Measurements from ENCODE around the gene POLK. TPM values are rescaled to one million over a fixed set of nuclear protein-coding genes. Genes with fewer than 3 reads are reported as not detected.

POLK gene
- total and polyA plus RNA-seq, 4 donors = 6.6 to 68.6 (median 18.5) TPM

DNA sequence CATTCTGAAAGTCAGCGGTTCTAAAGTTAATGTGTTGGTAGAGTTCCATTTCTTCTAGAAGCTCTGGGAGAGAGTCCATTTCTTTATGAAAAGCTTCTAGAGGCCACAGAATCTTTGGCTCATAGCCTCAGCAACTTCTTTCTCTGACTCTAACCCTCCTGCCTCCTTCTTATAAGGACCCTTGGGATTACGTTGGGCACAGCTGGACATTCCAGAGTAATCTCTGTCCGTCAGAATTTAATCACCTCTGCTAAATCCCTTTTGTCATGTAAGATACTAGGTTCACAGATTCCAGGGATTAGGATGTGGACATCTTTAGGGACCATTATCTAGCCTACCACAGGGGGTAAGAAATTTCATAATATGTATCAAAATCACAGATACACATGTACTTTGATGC is 77.0 kb downstream of the POLK start:
- DNase-seq (no peak), ATAC-seq (ENCODE audit: insufficient read depth, low FRiP score) (no peak)
- Histone ChIP-seq H3K4me3 (no peak overlapping the region), H3K36me3 (ENCODE audit: control insufficient read depth in 4 of 4, insufficient read depth in 4 of 4, low read length in 4 of 4) (peaks cover 4 to 10% (median 7%) of the 10 kb centered on the region in 4 donors), H3K4me1 (ENCODE audit: control insufficient read depth in 5 of 5, insufficient read depth in 5 of 5, low read length in 5 of 5) (peaks cover 0 to 1% (median 0%) of the 10 kb centered on the region in 5 donors), H3K9ac (ENCODE audit: insufficient read depth in 1 of 2, low read length in 2 of 2) (no peak overlapping the region), H3K27ac (ENCODE audit: low read depth in 1 of 2, low read length in 1 of 2) (no peak overlapping the region), H3K9me3 (ENCODE audit: control insufficient read depth in 4 of 4, insufficient read depth in 3 of 4, low read length in 3 of 4) (no peaks in the 10 kb centered on the region), H3K27me3 (ENCODE audit: control insufficient read depth in 3 of 3, insufficient read depth in 3 of 3, low read length in 2 of 3) (no peaks in the 10 kb centered on the region)
- TF ChIP-seq, protein P1, sequence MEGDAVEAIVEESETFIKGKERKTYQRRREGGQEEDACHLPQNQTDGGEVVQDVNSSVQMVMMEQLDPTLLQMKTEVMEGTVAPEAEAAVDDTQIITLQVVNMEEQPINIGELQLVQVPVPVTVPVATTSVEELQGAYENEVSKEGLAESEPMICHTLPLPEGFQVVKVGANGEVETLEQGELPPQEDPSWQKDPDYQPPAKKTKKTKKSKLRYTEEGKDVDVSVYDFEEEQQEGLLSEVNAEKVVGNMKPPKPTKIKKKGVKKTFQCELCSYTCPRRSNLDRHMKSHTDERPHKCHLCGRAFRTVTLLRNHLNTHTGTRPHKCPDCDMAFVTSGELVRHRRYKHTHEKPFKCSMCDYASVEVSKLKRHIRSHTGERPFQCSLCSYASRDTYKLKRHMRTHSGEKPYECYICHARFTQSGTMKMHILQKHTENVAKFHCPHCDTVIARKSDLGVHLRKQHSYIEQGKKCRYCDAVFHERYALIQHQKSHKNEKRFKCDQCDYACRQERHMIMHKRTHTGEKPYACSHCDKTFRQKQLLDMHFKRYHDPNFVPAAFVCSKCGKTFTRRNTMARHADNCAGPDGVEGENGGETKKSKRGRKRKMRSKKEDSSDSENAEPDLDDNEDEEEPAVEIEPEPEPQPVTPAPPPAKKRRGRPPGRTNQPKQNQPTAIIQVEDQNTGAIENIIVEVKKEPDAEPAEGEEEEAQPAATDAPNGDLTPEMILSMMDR (IDR thresholded peaks at IDR 0.05; ENCODE audit: control extremely low read depth, extremely low read depth) = no peak
- 84 to 98% methylated on average over 3 of the region's 3 CpGs for WGBS, 2 donors

DNA sequence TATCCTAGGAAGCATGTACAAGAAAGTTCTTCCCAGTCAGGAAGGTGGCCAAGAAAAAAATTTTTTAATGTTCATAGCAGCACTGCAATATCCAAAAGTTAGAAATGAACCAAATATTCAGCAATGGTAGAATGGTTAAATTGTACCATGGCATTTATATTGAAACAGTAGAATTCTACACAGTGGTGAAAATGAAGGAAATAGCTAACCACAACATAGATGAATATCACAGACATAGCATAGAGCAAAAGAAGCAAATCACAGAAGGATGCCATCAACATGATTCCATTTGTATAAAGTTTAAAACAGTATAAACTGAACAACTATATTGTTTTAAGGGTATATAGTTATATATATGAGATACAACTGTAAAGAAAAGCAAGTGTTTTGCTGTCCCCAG is 88.8 kb downstream of the POLK start:
- Histone ChIP-seq H3K27me3 (ENCODE audit: control insufficient read depth in 3 of 3, insufficient read depth in 3 of 3, low read length in 2 of 3) (no peaks in the 10 kb centered on the region), H3K4me3 (no peak overlapping the region), H3K4me1 (ENCODE audit: control insufficient read depth in 5 of 5, insufficient read depth in 5 of 5, low read length in 5 of 5) (peaks cover 0 to 20% (median 5%) of the 10 kb centered on the region in 5 donors), H3K27ac (ENCODE audit: low read depth in 1 of 2, low read length in 1 of 2) (no peak overlapping the region), H3K9me3 (ENCODE audit: control insufficient read depth in 4 of 4, insufficient read depth in 3 of 4, low read length in 3 of 4) (peaks cover 0 to 2% (median 0%) of the 10 kb centered on the region in 4 donors), H3K9ac (ENCODE audit: insufficient read depth in 1 of 2, low read length in 2 of 2) (no peak overlapping the region), H3K36me3 (ENCODE audit: control insufficient read depth in 4 of 4, insufficient read depth in 4 of 4, low read length in 4 of 4) (peaks cover 0 to 9% (median 4%) of the 10 kb centered on the region in 4 donors)
- no peak for ATAC-seq (ENCODE audit: insufficient read depth, low FRiP score)
- TF ChIP-seq, protein P1 (IDR thresholded peaks at IDR 0.05; ENCODE audit: control extremely low read depth, extremely low read depth) = no peak
- no peak for DNase-seq

GRCh38 chr5:75601567-75601966 is 89.9 kb downstream of the POLK start:
- peaks cover 0 to 2% (median 0%) of the 10 kb centered on the region in 4 donors for H3K9me3 ChIP-seq (ENCODE audit: control insufficient read depth in 4 of 4, insufficient read depth in 3 of 4, low read length in 3 of 4)
- peaks cover 0 to 6% (median 3%) of the 10 kb centered on the region in 4 donors for H3K36me3 ChIP-seq (ENCODE audit: control insufficient read depth in 4 of 4, insufficient read depth in 4 of 4, low read length in 4 of 4)
- no peak overlapping the region for H3K4me3 ChIP-seq
- H3K27me3 ChIP-seq (ENCODE audit: control insufficient read depth in 3 of 3, insufficient read depth in 3 of 3, low read length in 2 of 3) = no peaks in the 10 kb centered on the region
- peaks cover 0 to 20% (median 5%) of the 10 kb centered on the region in 5 donors for H3K4me1 ChIP-seq (ENCODE audit: control insufficient read depth in 5 of 5, insufficient read depth in 5 of 5, low read length in 5 of 5)
- 89 to 100% methylated on average over 1 of the region's 1 CpG for WGBS, 2 donors
- DNase-seq = no peak
- H3K27ac ChIP-seq (ENCODE audit: low read depth in 1 of 2, low read length in 1 of 2) = no peak overlapping the region
- no peak for ATAC-seq (ENCODE audit: insufficient read depth, low FRiP score)
- no peak overlapping the region for H3K9ac ChIP-seq (ENCODE audit: insufficient read depth in 1 of 2, low read length in 2 of 2)
- TF ChIP-seq, protein P1 (IDR thresholded peaks at IDR 0.05; ENCODE audit: control extremely low read depth, extremely low read depth) = no peak

GRCh38 chr5:75601996-75602395 is 90.3 kb downstream of the POLK start:
- Histone ChIP-seq H3K36me3 (ENCODE audit: control insufficient read depth in 4 of 4, insufficient read depth in 4 of 4, low read length in 4 of 4) (peaks cover 0 to 6% (median 3%) of the 10 kb centered on the region in 4 donors), H3K4me1 (ENCODE audit: control insufficient read depth in 5 of 5, insufficient read depth in 5 of 5, low read length in 5 of 5) (peaks cover 0 to 20% (median 5%) of the 10 kb centered on the region in 5 donors), H3K27me3 (ENCODE audit: control insufficient read depth in 3 of 3, insufficient read depth in 3 of 3, low read length in 2 of 3) (no peaks in the 10 kb centered on the region), H3K9ac (ENCODE audit: insufficient read depth in 1 of 2, low read length in 2 of 2) (no peak overlapping the region), H3K4me3 (no peak overlapping the region), H3K9me3 (ENCODE audit: control insufficient read depth in 4 of 4, insufficient read depth in 3 of 4, low read length in 3 of 4) (peaks cover 0 to 2% (median 0%) of the 10 kb centered on the region in 4 donors), H3K27ac (ENCODE audit: low read depth in 1 of 2, low read length in 1 of 2) (no peak overlapping the region)
- DNase-seq (no peak), ATAC-seq (ENCODE audit: insufficient read depth, low FRiP score) (no peak)
- 95 to 99% methylated on average over 3 of the region's 3 CpGs for WGBS, 2 donors
- TF ChIP-seq, protein P1 (IDR thresholded peaks at IDR 0.05; ENCODE audit: control extremely low read depth, extremely low read depth) = no peak

Data from lung (tissue), 12 donors.